Activated naive CD8-positive, alpha-beta T cell treated with anti-CD3 and anti-CD28 coated beads for 36 hours (primary cell): Measurements from ENCODE around the gene SH2D3A. TPM values are rescaled to one million over a fixed set of nuclear protein-coding genes. Genes with fewer than 3 reads are reported as not detected.
"Not testable (repeated sequence)": the region's sequence is repeated elsewhere in the genome, so short reads cannot be mapped to it uniquely, and the experiment has no call there.

Experiments used
- DNase-seq: peaks from one replicate; pipeline ENCODE4 v3.0.0; 2021
- H3K27ac Mint-ChIP-seq: one replicate; pipeline ENCODE4 v1.8.0; 2022; ENCODE audit warnings: mild to moderate bottlenecking, moderate library complexity, mixed read lengths
- H3K27me3 Mint-ChIP-seq: one replicate; pipeline ENCODE4 v1.8.0; 2022; ENCODE audit warnings: mild to moderate bottlenecking, mixed read lengths
- H3K36me3 Mint-ChIP-seq: one replicate; pipeline ENCODE4 v1.8.0; 2021; ENCODE audit warnings: mild to moderate bottlenecking, mixed read lengths
- H3K4me1 Mint-ChIP-seq: one replicate; pipeline ENCODE4 v1.8.0; 2021; ENCODE audit warnings: mixed read lengths
- H3K4me3 Mint-ChIP-seq: one replicate; pipeline ENCODE4 v1.8.0; 2022; ENCODE audit warnings: mild to moderate bottlenecking, moderate library complexity, mixed read lengths
- H3K9me3 Mint-ChIP-seq: one replicate; pipeline ENCODE4 v1.8.0; 2022; ENCODE audit warnings: mixed read lengths
- total RNA-seq, 2 experiments: library from RNA; stranded (reverse); gene quantifications; one replicate each; pipeline ENCODE4 v1.2.3, GENCODE V29; 2021

The SH2D3A gene
- total RNA-seq, 2 experiments from 2014 or later, result 25.7 to 26.1 TPM

DNA sequence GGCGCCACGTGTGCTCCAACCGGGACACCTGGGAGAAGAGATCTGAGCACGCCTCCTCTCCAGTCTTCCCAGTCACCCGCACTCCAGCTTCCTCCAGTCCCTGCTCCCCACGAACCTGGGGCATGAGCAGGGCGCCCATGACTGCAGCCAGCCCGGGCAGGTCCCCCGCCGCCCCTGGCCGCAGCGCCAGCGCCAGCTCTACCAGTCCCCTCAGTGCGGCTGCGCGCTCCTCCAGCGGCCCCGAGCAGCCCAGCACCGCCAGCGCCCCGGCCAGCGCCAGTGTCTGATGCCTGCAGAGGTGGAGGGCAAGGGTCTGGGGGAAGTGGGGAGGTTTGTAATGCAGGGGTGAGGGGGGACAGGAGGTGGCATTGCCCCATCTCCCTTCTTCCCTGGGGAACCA is 13.1 kb downstream of the SH2D3A start:
- H3K36me3 Mint-ChIP-seq, result peaks cover 25% of the 10 kb centered on the region
- H3K4me3 Mint-ChIP-seq, result no peak overlapping the region

DNA sequence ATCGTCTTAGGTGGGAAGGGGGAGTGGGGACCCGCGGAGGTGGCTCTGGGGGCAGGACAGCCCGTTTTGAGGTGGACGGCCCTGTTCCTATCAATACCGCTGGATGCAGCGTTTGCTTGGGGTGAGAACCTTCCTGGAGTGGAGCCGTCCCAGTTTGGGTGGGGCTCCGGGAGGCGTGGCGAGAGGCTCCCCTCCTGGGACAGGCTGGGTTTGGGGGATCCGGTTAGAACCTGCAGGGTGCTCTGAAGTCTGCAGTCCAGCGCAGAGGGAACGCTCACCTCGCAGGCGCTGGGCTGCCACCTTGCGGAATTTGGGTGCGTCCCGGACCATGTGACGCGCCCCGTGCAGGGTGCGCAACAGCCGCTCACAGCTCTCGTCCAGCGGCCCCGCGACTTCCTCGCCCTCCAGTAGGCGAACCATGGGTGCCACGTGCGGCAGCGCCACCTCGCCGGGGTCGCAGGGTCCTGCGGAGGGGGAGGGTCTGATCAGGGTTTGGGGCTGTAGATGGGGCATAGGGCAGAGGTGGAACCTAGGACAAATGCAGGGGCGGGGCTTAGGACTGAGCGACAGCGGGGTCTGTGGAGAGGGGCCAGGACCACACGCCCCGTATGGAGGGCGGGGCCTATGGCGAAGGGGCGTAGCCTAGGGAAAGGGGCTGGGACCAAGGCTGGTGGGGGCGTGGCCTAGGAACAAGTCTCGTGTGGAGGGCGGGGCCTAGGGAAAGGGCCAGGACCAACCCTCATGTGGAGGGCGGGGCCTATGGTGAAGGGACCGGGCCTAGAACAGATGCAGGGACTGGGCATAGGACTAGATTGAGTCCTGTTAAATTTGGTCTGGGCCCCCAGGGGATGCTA is 13.8 kb downstream of the SH2D3A start:
- Mint-ChIP-seq H3K9me3 (no peaks in the 10 kb centered on the region), H3K4me3 (peak overlapping the region; percentile 60), H3K4me1 (peaks cover 10% of the 10 kb centered on the region), H3K27ac (peak overlapping the region; percentile 91), H3K36me3 (peaks cover 21% of the 10 kb centered on the region), H3K27me3 (no peaks in the 10 kb centered on the region)
- DNase-seq, result peak; percentile 86

More for the DNA sequence above, 13.1 kb downstream of the SH2D3A start:
- Mint-ChIP-seq H3K9me3 (no peaks in the 10 kb centered on the region), H3K27me3 (no peaks in the 10 kb centered on the region), H3K4me1 (peaks cover 10% of the 10 kb centered on the region), H3K27ac (no peak overlapping the region)
- DNase-seq, result no peak

DNA sequence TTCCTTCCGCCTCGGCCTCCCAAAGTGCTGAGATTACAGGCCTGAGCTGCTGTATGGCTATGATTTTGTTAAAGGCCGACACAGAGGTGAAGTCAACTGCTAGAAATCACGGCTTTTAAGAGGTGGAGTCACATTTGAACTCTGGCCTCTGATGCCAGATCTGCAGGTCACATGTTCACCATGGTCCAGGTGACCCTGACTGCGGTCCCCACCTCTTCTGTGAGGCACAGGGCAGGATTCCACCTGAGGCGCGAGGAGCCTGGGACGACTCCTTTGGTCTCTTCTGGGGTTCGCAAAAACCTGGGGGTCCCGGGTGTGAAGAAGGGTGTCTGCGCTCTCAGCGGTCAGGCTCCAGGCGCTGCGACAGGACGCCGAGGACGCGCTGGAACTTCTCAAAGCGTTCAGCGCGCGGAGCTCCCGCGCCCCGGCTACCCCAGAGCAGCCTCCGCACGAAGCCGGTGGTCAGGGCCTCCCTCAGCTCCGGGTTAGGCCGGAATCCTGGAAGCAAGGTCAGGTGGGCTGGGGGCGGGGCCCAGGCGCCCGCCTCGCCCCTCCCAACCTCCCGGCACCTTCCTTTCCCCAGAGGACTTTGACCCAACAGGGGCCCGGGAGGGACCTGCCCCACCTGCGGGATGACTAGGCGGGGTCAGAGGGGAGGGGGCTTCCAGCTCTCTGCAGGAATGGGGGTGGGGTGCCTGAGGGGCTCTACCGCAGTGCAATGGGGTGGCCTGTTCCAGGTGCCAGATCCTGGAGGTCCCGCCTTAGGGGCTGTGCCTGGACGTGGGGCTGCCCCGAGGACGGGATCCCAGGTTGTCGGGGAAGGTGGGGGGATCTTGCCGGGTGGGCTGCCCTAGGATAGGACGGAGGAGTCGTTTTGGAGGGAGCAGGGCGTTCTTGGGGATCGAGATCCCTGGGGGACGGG is 14.7 kb downstream of the SH2D3A start:
- no peaks in the 10 kb centered on the region for H3K27me3 Mint-ChIP-seq
- H3K4me3 Mint-ChIP-seq, result peak overlapping the region; percentile 60
- DNase-seq, result no peak
- peaks cover 23% of the 10 kb centered on the region for H3K36me3 Mint-ChIP-seq
- H3K4me1 Mint-ChIP-seq, result peaks cover 7% of the 10 kb centered on the region
- no peaks in the 10 kb centered on the region for H3K9me3 Mint-ChIP-seq
- H3K27ac Mint-ChIP-seq, result no peak overlapping the region

DNA sequence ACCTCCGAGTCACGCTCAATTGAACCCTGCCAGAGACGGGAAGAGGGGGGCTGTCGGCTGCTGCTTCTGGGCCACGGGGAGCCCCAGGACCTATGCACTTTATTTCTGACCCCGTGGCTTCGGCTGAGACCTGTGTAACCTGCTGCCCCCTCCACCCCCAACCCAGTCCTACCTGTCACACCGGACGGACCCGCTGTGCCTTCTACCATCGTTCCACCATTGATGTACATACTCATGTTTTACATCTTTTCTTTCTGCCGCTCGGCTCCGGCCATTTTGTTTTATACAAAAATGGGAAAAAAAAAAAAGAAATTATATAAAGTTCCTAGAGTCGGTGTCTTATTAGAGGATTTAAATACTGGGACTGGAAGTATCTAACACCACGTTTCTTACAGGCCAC is 16.0 kb downstream of the SH2D3A start:
- H3K27me3 Mint-ChIP-seq, result no peaks in the 10 kb centered on the region
- peaks cover 6% of the 10 kb centered on the region for H3K4me1 Mint-ChIP-seq
- no peaks in the 10 kb centered on the region for H3K9me3 Mint-ChIP-seq
- DNase-seq, result no peak
- no peak overlapping the region for H3K27ac Mint-ChIP-seq
- peaks cover 32% of the 10 kb centered on the region for H3K36me3 Mint-ChIP-seq
- H3K4me3 Mint-ChIP-seq, result no peak overlapping the region

GRCh38 chr19:6750062-6750461 is 17.2 kb downstream of the SH2D3A start:
- Mint-ChIP-seq H3K9me3 (no peaks in the 10 kb centered on the region), H3K36me3 (peaks cover 32% of the 10 kb centered on the region), H3K27ac (no peak overlapping the region), H3K4me1 (peaks cover 6% of the 10 kb centered on the region), H3K27me3 (no peaks in the 10 kb centered on the region), H3K4me3 (no peak overlapping the region)
- DNase-seq, result no peak

GRCh38 chr19:6748543-6748942 is 18.7 kb downstream of the SH2D3A start:
- not testable (repeated sequence) for H3K4me1 Mint-ChIP-seq, H3K4me3 Mint-ChIP-seq, DNase-seq, H3K9me3 Mint-ChIP-seq, H3K27me3 Mint-ChIP-seq, H3K27ac Mint-ChIP-seq
- H3K36me3 Mint-ChIP-seq, result peaks cover 32% of the 10 kb centered on the region

GRCh38 chr19:6745965-6746364 is 21.3 kb downstream of the SH2D3A start:
- peaks cover 12% of the 10 kb centered on the region for H3K4me1 Mint-ChIP-seq
- H3K9me3 Mint-ChIP-seq, result no peaks in the 10 kb centered on the region
- H3K4me3 Mint-ChIP-seq, result no peak overlapping the region

DNA sequence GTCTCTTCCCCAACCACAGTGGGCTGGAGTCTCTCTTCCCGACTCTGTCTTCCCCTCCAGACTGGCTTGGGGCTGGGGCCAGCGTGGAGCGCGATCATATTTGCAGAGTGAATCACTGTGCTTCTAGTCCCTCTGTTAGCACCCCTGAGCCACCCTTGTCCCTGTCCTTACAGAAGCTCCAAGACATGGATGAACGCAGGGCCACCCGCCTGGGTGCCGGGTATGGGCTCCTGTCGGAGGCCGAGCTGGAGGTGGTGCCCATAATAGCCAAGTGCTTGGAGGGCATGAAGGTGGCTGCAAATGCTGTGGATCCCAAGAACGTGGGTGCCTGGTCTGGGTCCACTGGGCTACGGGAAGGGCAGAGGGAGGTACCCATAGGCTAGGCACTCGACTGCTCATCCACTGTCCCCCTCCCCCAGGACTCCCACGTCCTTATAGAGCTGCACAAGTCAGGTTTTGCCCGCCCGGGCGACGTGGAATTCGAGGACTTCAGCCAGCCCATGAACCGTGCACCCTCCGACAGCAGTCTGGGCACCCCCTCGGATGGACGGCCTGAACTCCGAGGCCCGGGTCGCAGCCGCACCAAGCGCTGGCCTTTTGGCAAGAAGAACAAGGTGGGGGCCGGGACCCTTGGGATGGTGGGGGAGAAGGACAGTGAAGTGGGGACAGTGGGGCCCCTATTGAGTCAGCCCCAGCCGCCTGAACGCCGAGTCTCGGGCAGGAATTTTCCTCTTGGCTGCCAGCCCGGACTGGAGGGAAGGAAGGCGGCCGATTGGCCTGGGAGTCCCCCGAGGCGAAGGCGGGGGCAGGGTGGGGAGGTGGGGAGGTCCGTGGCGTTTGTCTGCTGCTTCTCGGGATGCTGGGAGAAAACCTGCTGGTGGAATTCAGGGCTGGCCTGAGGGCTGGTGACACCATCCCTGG is 22.6 kb downstream of the SH2D3A start:
- H3K9me3 Mint-ChIP-seq, result no peaks in the 10 kb centered on the region
- peaks cover 27% of the 10 kb centered on the region for H3K36me3 Mint-ChIP-seq
- no peaks in the 10 kb centered on the region for H3K27me3 Mint-ChIP-seq
- H3K27ac Mint-ChIP-seq, result peak overlapping the region; percentile 32
- H3K4me1 Mint-ChIP-seq, result peaks cover 14% of the 10 kb centered on the region
- no peak overlapping the region for H3K4me3 Mint-ChIP-seq
- no peak for DNase-seq

More at GRCh38 chr19:6745965-6746364, 21.3 kb downstream of the SH2D3A start:
- Mint-ChIP-seq H3K27ac (no peak overlapping the region), H3K36me3 (peaks cover 29% of the 10 kb centered on the region), H3K27me3 (no peaks in the 10 kb centered on the region)
- no peak for DNase-seq

- no peaks in the 10 kb centered on the region for H3K27me3 Mint-ChIP-seq
- peaks cover 19% of the 10 kb centered on the region for H3K4me1 Mint-ChIP-seq
- H3K9me3 Mint-ChIP-seq, result no peaks in the 10 kb centered on the region
- H3K4me3 Mint-ChIP-seq, result no peak overlapping the region
- H3K27ac Mint-ChIP-seq, result peak overlapping the region; percentile 32
- DNase-seq, result no peak
- peaks cover 27% of the 10 kb centered on the region for H3K36me3 Mint-ChIP-seq
Measured at GRCh38 chr19:6743714-6744380, 23.4 kb downstream of the SH2D3A start.

GRCh38 chr19:6743066-6743465 is 24.2 kb downstream of the SH2D3A start:
- Mint-ChIP-seq H3K4me3 (no peak overlapping the region), H3K36me3 (peaks cover 23% of the 10 kb centered on the region), H3K9me3 (no peaks in the 10 kb centered on the region), H3K27me3 (no peaks in the 10 kb centered on the region), H3K27ac (no peak overlapping the region), H3K4me1 (peaks cover 27% of the 10 kb centered on the region)
- no peak for DNase-seq

GRCh38 chr19:6740589-6741343 is 26.5 kb downstream of the SH2D3A start:
- H3K27me3 Mint-ChIP-seq, result no peaks in the 10 kb centered on the region
- H3K9me3 Mint-ChIP-seq, result no peaks in the 10 kb centered on the region
- peak overlapping the region; percentile 42 for H3K27ac Mint-ChIP-seq
- peaks cover 37% of the 10 kb centered on the region for H3K4me1 Mint-ChIP-seq
- peak overlapping the region; percentile 89 for H3K4me3 Mint-ChIP-seq
- peaks cover 18% of the 10 kb centered on the region for H3K36me3 Mint-ChIP-seq
- peak; percentile 35 for DNase-seq

- Mint-ChIP-seq H3K4me3 (peak overlapping the region; percentile 89), H3K9me3 (no peaks in the 10 kb centered on the region), H3K27ac (peak overlapping the region; percentile 71), H3K4me1 (peaks cover 39% of the 10 kb centered on the region), H3K27me3 (no peaks in the 10 kb centered on the region), H3K36me3 (peaks cover 18% of the 10 kb centered on the region)
- peak; percentile 44 for DNase-seq
Measured at GRCh38 chr19:6739883-6740588, 27.2 kb downstream of the SH2D3A start.

- H3K4me1 Mint-ChIP-seq, result peaks cover 39% of the 10 kb centered on the region
Measured at GRCh38 chr19:6739390-6739882, 27.8 kb downstream of the SH2D3A start, which contains the start of gene TRIP10. TRIP10 (plus strand) TSS chr19:6739680; CDS start chr19:6739762, 82 bp downstream.

More at GRCh38 chr19:6739390-6739882, 27.8 kb downstream of the SH2D3A start, which contains the start of gene TRIP10:
- Mint-ChIP-seq H3K36me3 (peaks cover 18% of the 10 kb centered on the region), H3K27ac (peak within 1 kb of the TSS; percentile 99), H3K9me3 (no peaks in the 10 kb centered on the region), H3K27me3 (no peaks in the 10 kb centered on the region), H3K4me3 (peak within 1 kb of the TSS; percentile 99)
- DNase-seq, result peak; percentile 81
